ENCODE results near the gene ERI3.

DNA sequence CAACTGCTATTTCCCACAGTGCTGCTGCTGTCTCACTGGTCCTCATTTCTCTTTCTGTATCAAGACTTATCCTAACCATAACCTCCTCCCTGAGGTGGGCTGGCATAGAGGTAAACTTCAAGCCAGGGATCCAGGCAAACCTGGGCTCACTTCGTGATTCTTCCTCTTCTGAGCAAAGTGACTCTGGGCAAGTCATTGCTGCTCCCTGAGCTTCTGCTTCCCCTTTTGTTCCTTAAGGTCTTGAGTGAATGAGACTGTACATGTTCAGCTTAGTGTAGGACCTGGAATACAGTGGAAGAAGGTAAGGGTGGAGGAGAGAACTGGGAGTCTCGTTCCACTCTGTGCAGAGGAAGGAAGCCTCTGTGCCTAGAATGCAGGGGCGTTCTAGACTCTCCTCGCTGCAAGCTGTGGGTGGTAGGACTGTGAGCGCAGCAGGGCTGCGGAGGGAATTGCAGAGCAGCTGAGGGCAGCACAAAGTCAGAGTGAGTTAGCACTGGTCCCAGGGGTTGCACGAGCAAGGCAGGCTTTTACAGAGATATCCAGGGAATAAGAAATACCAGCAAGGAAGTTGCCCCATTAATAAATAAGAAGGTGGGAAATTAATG lies 11.4 kb upstream of the ERI3 start:
- TF ChIP-seq, protein P1, sequence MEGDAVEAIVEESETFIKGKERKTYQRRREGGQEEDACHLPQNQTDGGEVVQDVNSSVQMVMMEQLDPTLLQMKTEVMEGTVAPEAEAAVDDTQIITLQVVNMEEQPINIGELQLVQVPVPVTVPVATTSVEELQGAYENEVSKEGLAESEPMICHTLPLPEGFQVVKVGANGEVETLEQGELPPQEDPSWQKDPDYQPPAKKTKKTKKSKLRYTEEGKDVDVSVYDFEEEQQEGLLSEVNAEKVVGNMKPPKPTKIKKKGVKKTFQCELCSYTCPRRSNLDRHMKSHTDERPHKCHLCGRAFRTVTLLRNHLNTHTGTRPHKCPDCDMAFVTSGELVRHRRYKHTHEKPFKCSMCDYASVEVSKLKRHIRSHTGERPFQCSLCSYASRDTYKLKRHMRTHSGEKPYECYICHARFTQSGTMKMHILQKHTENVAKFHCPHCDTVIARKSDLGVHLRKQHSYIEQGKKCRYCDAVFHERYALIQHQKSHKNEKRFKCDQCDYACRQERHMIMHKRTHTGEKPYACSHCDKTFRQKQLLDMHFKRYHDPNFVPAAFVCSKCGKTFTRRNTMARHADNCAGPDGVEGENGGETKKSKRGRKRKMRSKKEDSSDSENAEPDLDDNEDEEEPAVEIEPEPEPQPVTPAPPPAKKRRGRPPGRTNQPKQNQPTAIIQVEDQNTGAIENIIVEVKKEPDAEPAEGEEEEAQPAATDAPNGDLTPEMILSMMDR (IDR thresholded peaks at IDR 0.05): no peak
- TF ChIP-seq POLR2A (IDR thresholded peaks at IDR 0.05): no peak
